Adrenal gland (tissue), 12 donors: Measurements from ENCODE around the gene SRGAP2C. TPM values are rescaled to one million over a fixed set of nuclear protein-coding genes. Genes with fewer than 3 reads are reported as not detected.
"Not testable (repeated sequence)": the region's sequence is repeated elsewhere in the genome, so short reads cannot be mapped to it uniquely, and the experiment has no call there.

ENCODE experiments used
- DNase-seq, 7 donors: peaks; one replicate each; pipeline ENCODE4 v3.0.0-alpha.2; 2019 to 2020
- H3K27ac ChIP-seq, 5 donors: fragments of 200-600 bp; sonication (generic) in 4 of 5; 1 replicate in 3 of 5; 2 replicates in 2 of 5; pipeline versions ENCODE4 v1.5.1 to v1.8.0; 2016 to 2020; ENCODE audit warnings: mild to moderate bottlenecking in 1 of 5
- H3K27me3 ChIP-seq: fragments of 200-600 bp; 2 replicates; pipeline ENCODE4 v1.8.0; 2021
- H3K36me3 ChIP-seq, 2 donors: fragments of 200-600 bp; replicated peaks in 1 of 2; 1 replicate in 1 of 2; 2 replicates in 1 of 2; pipeline versions ENCODE4 v1.5.1 to v1.8.0; 2018 to 2022
- H3K4me1 ChIP-seq, 2 donors: fragments of 200-600 bp; replicated peaks in 1 of 2; 1 replicate in 1 of 2; 2 replicates in 1 of 2; pipeline versions ENCODE4 v1.5.1 to v1.8.0; 2018 to 2021
- H3K4me3 ChIP-seq, 4 donors: fragments of 200-600 bp; sonication (generic) in 3 of 4; one replicate each; pipeline ENCODE4 v1.5.1; 2016 to 2018
- H3K9me3 ChIP-seq, 3 donors: fragments of 200-600 bp; sonication (generic) in 1 of 3; replicated peaks in 1 of 3; 1 replicate in 2 of 3; 2 replicates in 1 of 3; pipeline versions ENCODE4 v1.5.1 to v1.8.0; 2016 to 2021
- WGBS, 4 donors: extraction: QIAGEN DNeasy Blood & Tissue Kit in 2 of 4; methylation state at CpG; one replicate each; pipeline versions ENCODE4 v1.1.5 to v1.1.7; 2013 to 2017; 5-methylcytosine and 5-hydroxymethylcytosine counted together
- intact Hi-C, 2 donors: fragments of 100-400 bp; cut with DNase I; formaldehyde crosslinking; loops; one replicate each; pipeline versions ENCODE4 v1.14.1 to v1.15.0; 2022 to 2023
- polyA plus RNA-seq, 3 donors: library from polyadenylated mRNA; stranded (reverse); fragments of 200-250 nt in 2 of 3; fragments of 350-450 nt in 1 of 3; fragmentation: Illumina TruSeq in 1 of 3; extraction: RNeasy Lipid Tissue Mini Kit (QIAGEN cat#74804) in 1 of 3; gene quantifications; one replicate each; pipeline ENCODE4 v1.2.3, GENCODE V29; 2013 to 2014
- total RNA-seq, 9 donors: library from RNA; depleted of rRNA in 4 of 9; stranded (reverse); fragments of >200 nt in 4 of 9; fragments of 120-200 nt in 1 of 9; fragmentation: NEBNext Ultra II Directional in 1 of 9; extraction: Animal tissue kit (Norgen Biotek cat#: 25700) in 1 of 9; gene quantifications; one replicate each; pipeline versions ENCODE4 v1.1.0 to v1.2.4, GENCODE V29; 2013 to 2023
- donor health status: healthy with polysubstance abuse.
- donor health status: Bipolar disorder and iron deficiency.
- donor health status: DM: yes; HTN: yes; CAD: no.
- donor health status: DM: no; HTN: no; CAD: no.
- donor health status: DM: no; HTN: no; CAD: no.
- donor health status: DM: yes; HTN: yes; CAD: no.

Gene SRGAP2C
- total and polyA plus RNA-seq, 12 donors, result 4.1 to 66.2 (median 23.6) TPM

- H3K4me3 ChIP-seq, H3K27me3 ChIP-seq, intact Hi-C loops, H3K4me1 ChIP-seq, H3K9me3 ChIP-seq, H3K36me3 ChIP-seq: not testable (repeated sequence)
- WGBS, 4 donors, result 61 to 69% (median 62%) methylated on average over 9 of the region's 13 CpGs
- H3K27ac ChIP-seq, result peak overlapping the region in 1 of 5 donors; percentile 69
- DNase-seq, result peak in 4 of 7 donors; percentile 9 to 45 (median 20)
Observed at GRCh38 chr1:121200985-121201981, 16.5 kb downstream of the SRGAP2C start.

DNA sequence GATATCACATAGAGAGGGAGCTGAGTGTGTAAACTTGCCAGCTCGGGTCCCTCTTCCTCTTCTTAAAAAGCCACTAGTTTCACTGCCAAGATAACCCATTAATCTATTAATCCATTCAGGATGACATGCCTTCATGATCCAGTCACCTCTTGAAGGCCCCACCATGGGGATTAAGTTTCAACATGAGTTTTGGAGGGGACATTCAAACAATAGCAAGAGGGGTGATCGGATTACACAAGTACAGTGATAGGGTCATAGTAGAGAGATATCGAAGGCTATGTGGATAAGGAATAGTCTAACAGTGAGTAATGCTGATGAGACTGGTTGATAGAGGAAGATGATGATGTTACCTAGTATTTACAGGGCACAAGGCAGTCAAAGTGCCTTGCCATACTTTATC is 18.2 kb downstream of the SRGAP2C start:
- H3K4me1 ChIP-seq, DNase-seq, H3K27ac ChIP-seq, H3K4me3 ChIP-seq, H3K36me3 ChIP-seq, intact Hi-C loops, H3K27me3 ChIP-seq, H3K9me3 ChIP-seq: not testable (repeated sequence)
- 60 to 73% (median 67%) methylated on average over 2 of the region's 3 CpGs for WGBS, 4 donors

DNA sequence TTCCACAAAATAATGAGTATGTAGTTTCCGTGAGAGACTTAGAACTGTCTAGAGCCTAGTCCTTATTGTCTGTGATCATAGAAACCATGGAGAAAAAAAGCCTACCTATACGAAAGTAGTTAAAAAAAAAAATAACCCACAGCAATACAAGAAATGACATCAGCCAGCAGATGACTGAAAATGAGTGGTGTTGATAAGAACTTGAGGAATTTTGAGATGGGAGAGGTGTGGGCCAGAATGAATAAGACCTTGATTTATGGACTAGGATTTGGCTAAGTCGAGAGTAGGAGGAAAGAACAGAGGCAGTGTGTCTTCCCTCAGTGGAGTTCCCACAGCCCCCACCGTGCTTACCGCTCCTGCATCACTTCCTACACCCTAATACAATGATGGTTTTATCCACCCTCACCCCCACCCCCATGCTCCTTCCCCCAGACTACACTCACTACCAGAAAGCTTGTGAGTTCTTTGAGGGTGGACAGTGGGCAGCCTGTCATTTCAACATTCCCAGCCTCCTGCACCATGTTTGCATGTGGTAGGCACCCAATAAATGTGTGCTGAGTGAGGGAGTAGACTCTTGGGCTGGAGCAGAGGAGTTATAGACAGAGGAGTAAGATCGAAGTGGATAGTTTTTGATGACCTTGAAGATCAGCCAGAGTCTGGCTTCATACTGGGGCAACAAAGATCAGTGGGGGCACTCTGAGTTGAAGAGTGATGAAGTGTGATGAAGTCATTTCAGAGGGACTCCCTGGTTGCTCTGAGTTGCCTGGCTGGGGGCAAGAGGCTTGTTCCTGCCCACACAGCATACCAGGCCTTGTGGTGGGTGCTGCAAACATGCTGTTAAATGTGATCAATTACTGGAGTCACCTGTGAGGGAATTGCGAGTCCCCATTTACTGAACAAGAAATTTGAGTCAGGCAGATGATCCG is 21.3 kb downstream of the SRGAP2C start:
- H3K36me3 ChIP-seq, H3K27ac ChIP-seq, DNase-seq, H3K27me3 ChIP-seq, H3K4me1 ChIP-seq, H3K9me3 ChIP-seq, intact Hi-C loops, H3K4me3 ChIP-seq: not testable (repeated sequence)
- WGBS, 4 donors, result 42 to 50% (median 46%) methylated on average over 1 of the region's 8 CpGs

- H3K9me3 ChIP-seq, H3K27me3 ChIP-seq, H3K36me3 ChIP-seq, H3K4me3 ChIP-seq, DNase-seq, intact Hi-C loops, H3K27ac ChIP-seq, H3K4me1 ChIP-seq: not testable (repeated sequence)
- WGBS, 4 donors, result 100% methylated on average over 1 of the region's 2 CpGs
Observed at GRCh38 chr1:121207328-121207727, 22.6 kb downstream of the SRGAP2C start.

DNA sequence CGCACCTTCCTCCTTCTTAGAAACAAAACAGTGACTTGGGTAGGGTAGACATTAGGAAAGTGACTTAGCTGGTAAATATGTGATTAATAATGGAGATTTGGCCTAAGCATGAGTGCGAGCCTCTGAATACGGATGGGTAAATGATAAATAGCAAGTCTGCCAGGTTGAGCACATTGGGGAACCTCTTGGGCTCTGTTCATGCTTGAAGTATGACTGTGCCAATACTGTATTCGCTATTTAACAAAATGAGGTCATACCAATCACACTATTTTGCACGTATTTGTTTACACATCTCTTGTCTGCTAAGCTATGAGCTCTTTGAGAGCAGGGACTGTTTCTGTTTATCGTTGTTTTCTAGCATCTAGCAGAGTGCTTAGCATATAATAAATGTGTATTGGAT is 23.6 kb downstream of the SRGAP2C start:
- DNase-seq, H3K9me3 ChIP-seq, intact Hi-C loops, H3K4me3 ChIP-seq, H3K36me3 ChIP-seq, H3K27ac ChIP-seq, H3K4me1 ChIP-seq, H3K27me3 ChIP-seq: not testable (repeated sequence)
- 89 to 100% (median 95%) methylated on average over 4 to 5 of the region's 6 CpGs for WGBS, 4 donors

- WGBS, 4 donors, result 94 to 100% (median 96%) methylated on average over 2 of the region's 2 CpGs; no CpG with 5 or more reads in 1 of the 4 donors
Observed at GRCh38 chr1:121210778-121211177, 26.0 kb downstream of the SRGAP2C start.

GRCh38 chr1:121213491-121213890 is 28.7 kb downstream of the SRGAP2C start:
- H3K9me3 ChIP-seq, intact Hi-C loops, H3K27me3 ChIP-seq, H3K27ac ChIP-seq, H3K36me3 ChIP-seq, H3K4me1 ChIP-seq, H3K4me3 ChIP-seq: not testable (repeated sequence)
- peak in 1 of 7 donors; percentile 58 for DNase-seq
- 74 to 94% (median 88%) methylated on average over 2 to 7 of the region's 9 CpGs; no CpG with 5 or more reads in 1 of the 4 donors for WGBS, 4 donors

More at GRCh38 chr1:121210778-121211177, 26.0 kb downstream of the SRGAP2C start:
- H3K27ac ChIP-seq, H3K4me1 ChIP-seq, H3K9me3 ChIP-seq, H3K4me3 ChIP-seq, H3K36me3 ChIP-seq, intact Hi-C loops, H3K27me3 ChIP-seq, DNase-seq: not testable (repeated sequence)

DNA sequence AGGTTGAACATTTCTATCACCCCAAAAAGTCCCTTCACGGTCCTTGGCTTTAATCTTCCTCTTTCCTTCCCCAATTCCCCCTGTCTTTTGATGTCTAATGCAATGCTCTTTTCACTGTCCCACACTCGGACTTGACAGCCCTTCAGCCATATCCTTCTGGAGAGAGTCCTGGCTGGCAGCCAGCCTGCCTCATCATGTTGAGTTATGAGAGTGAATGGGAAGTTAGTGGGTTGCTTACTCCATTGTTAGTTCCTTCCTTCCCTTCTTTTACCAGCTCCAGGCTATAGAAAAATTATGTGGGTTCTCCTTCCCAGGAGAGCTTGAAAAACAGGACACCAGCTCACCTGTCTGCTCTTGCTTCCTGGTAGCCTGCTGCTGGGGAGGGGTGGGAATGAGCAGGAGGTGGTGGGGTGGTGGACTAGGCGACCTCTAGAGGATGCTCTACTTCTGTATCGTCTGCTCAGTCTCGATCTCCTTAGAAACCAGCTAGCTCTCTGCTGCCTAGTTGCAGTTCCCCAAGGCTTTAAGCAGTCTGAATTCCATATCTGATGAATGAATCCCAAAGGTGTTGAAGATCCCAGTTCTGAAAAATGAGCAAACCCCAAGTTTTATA is 29.9 kb downstream of the SRGAP2C start:
- H3K36me3 ChIP-seq, H3K27ac ChIP-seq, H3K4me1 ChIP-seq, H3K9me3 ChIP-seq, H3K27me3 ChIP-seq, H3K4me3 ChIP-seq, intact Hi-C loops, DNase-seq: not testable (repeated sequence)
- WGBS, 4 donors, result no CpG with 5 or more reads among the region's 5 CpGs

DNA sequence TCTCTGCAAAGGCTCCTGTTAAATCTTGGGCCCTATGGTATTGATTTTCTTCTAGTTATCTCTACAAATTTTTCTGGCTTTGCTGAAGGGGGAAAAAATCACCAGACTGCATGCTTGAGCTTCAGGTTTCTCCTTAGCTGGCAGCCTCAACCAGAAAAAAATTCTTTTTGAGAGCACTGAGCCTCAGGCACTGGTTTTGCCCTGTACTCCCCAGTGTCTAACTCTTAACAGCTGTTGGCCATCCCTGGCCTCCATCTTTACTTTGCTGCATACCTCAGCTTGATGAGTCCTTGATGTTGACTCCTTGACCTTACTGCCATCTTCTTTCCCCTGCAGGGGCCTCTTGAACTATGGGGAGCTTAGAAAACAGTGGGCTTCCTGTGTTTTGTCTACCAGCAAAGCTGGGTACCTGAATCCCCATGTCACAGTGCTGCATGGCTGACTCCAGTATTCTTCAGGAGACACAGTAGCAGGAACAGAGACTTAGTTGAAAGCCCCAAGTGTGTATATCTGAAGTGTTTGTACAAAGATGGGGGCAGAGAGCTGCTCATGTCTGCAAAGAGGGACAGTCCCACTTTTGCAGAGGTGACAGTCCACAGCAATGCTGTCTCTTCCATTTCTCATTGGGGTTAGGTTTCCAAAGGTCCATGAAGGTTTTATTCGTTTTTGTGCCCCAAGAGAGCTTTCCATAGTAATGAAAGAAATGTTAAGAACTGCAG is 31.1 kb downstream of the SRGAP2C start:
- H3K4me1 ChIP-seq, intact Hi-C loops, H3K36me3 ChIP-seq, H3K4me3 ChIP-seq, H3K9me3 ChIP-seq, DNase-seq, H3K27me3 ChIP-seq, H3K27ac ChIP-seq: not testable (repeated sequence)
- 78 to 89% (median 87%) methylated on average over 1 of the region's 1 CpG; no CpG with 5 or more reads in 1 of the 4 donors for WGBS, 4 donors

- H3K4me3 ChIP-seq, intact Hi-C loops, H3K4me1 ChIP-seq, H3K27me3 ChIP-seq, DNase-seq, H3K36me3 ChIP-seq, H3K27ac ChIP-seq, H3K9me3 ChIP-seq: not testable (repeated sequence)
- WGBS, 4 donors, result 100% methylated on average over 1 of the region's 1 CpG; no CpG with 5 or more reads in 3 of the 4 donors
Observed at GRCh38 chr1:121216676-121217075, 31.9 kb downstream of the SRGAP2C start.
